GM21367 (cell line): ENCODE results near the gene TGM3.

Experiments
- ATAC-seq: cut with Tn5 transposase; IDR thresholded peaks from one replicate; pipeline ENCODE4 v1.9.1; 2021; ENCODE audit not compliant: unreplicated experiment

TGM3 gene

DNA sequence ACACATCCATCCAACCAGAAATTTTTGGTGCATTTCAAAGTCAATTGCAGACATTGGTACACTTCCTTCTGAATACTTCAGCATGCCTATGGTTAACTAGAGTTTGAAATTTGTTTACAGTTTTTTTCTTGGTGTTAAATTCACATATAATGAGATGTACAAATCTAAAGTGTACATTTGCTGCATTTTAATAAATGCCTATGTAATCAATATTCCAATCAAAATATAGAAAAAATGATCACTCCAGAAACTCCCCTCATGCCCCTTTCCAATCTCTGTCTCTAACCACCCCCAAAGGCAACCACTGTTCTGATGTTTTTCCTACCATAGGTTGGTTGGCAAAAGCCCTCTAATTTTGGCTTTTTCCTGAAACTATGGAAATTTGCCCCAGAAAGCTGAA lies 77.3 kb downstream of the TGM3 start:
- no peak for ATAC-seq

DNA sequence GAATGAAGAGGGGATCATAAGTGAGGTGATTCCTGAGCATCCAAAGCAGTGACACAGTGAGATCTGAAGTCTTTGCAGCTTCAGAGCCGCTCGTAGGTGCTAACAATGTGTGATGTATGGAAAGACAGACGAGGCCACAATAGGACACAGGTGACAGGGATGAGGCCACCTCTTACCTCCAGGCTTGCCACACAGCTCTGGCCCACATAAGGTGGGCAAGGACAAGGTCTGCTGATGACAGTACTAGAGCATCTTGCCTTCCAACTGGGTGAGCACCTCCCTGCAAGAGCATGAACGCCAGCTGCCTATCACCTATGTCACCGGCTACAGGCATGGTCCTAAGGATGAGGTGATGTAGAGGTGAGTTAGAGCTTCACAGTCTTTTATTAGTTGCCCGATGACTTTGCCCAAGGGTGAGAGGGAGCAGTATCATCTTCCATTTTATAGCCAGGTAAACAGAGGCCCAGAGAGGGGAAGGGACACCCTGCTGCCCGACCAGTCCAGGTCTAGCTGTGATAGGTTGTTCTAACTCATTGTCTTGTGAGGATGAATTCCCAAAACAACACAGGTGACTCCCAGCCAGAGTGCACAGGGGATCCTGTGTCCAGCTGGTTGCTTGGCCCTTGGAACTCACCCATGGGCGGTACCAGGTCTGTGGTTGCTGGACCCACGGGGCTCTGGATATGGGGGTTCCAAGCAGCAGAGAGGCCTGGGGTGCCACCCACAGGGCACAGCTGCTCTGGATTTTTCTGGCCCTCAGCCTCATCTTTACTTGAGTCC lies 78.7 kb downstream of the TGM3 start:
- ATAC-seq = no peak

DNA sequence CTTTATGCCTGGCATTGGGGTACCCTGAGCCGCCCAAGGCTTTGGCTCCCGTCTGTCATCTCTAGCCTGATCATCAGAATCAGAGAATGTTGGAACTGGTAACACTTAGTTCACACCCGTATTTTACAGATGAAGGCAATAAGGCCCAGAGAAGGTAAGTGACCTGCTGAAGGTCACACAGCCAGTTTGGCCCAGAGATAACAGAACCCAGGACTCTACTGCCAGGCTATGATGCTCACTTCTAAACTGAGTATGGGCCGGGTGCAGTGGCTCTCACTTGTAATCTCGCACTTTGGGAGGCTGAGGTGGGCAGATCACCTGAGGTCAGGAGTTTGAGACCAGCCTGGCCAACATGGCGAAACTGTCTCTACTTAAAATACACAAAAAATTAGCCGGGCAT lies 83.1 kb downstream of the TGM3 start:
- ATAC-seq = no peak

DNA sequence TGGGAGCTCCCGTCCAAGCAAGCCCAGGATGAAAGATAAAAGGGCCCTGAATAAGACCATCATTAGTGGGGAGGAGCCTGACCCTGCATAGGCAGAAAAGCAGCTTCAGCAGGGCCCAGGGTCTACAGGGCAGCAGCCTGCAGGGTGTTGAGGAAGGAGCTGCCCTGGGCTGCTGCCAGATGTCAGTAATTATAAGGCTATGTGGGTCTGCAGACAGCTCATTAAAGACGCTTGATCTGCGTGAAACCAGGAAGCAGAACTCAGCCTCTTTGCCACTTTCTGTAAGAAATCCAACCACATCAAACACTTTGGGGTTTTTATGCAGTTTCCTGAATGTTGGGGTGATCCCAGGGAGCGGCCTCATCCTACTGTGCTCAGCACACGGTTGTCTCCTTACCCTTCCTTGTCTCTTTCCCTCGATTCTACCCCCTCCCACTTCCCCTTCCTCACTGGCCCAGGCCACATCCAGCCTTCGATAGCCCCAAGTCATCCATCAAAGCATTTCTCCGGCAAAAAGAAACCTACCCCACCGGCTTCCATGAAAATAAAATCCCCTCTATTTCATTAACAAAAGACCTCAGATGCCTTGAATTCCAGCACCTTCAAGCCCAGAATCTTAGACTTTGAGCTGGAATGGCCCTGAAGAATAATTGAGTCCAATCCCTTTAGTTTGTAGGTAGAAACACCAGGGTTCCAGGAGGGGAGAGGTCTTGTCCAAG lies 83.9 kb downstream of the TGM3 start:
- ATAC-seq = no peak

DNA sequence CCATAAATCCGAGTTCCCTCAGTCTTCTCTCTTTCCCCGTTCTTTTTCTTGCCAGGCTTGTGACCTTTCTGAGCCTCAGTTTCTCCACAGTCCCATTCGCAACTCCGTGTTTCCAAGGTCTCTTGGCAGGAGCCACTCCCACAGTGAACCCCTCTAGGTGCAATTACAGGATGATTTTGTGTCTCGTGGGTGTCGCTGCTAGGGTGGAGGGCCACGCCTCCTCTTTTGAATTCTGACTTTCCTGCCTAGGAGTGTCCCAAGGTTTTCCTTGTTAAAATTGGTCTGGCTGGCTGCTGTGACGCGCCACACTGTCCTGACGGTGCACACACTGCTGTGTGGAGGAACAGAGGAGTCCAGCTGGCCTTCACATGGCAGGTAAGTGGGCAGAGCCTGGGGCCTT lies 84.8 kb downstream of the TGM3 start, which contains the start of gene TGM6:
Gene TGM6 (plus strand): TSS at position 301 of the 400 bp plus-strand sequence. CDS start 68 bp downstream, at position 369.
- no peak for ATAC-seq

DNA sequence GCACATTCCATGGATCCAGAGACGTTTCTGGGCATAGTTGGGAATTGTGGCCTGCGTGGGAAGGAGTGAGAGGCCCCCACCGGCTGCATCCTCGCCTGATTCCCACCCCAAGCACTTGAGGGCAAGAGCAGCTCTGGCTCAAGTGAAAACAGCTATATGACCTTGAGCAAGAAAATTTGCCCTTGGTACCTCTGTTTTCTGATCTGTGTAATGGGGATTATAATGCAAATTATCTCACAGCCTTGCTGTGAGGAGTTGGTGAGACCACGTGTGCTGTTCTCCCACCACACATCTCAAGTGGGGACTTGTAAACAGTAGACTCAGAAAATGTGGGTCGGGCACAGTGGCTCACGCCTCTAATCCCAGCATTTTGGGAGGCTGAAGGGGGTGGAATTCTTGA lies 85.5 kb downstream of the TGM3 start:
- ATAC-seq = no peak

DNA sequence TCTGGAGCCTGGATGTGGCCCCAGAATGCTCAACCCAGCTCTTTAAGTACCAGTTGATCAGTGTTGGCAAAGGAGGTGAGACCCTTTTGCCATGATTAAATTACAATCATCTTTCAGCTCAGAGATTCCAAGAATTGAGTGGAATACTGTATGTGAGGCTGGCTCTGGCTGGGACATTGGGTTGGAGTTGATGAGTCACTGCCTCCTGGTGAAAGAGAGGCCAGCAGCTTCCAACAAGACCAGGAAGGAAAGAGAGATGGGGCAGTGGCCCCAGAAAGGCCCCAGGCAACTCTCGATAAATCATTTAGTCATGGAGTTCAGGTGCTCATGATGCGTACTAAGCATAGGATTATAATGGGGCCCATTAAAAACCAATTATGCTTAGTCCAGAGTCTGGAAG lies 87.0 kb downstream of the TGM3 start:
- no peak for ATAC-seq

DNA sequence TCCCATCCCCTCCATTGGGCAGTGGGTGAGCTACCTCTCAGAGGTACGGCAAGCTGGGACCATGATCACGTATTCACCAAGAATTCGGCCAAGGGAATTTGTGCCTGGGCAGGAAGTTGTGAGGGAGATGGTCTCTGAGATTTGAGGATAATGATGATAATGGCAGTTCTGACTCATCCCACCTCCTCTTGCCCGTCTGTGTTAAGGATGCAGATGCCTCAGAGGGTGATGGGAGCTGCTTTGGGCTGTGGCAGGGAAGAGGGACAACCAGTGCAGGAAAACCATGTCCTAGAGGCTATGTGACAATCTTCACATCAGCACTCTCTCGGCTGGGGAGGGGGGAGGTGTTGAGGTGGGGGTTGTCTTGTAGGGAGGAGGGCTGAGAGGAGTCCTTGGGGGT lies 89.2 kb downstream of the TGM3 start:
- no peak for ATAC-seq

DNA sequence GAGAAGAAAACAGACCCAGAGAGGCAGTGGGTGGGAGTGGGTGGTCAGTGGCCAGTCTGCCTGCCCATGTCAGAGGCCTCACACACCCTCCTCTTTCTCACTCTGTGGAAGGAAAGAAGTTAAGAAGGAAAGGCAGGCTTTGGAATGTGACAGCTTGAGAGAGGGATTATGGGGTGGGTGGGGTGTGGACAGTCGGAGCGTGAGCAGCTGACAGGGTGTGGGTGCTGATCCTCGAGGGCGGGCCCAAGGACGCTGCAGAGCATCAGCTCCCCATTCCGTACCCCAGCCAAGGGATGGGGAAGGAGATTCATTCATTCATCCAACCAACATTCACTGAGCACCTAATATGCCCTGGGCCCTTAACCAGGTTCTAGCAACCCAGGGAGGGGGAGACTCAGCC lies 89.7 kb downstream of the TGM3 start:
- ATAC-seq = no peak

DNA sequence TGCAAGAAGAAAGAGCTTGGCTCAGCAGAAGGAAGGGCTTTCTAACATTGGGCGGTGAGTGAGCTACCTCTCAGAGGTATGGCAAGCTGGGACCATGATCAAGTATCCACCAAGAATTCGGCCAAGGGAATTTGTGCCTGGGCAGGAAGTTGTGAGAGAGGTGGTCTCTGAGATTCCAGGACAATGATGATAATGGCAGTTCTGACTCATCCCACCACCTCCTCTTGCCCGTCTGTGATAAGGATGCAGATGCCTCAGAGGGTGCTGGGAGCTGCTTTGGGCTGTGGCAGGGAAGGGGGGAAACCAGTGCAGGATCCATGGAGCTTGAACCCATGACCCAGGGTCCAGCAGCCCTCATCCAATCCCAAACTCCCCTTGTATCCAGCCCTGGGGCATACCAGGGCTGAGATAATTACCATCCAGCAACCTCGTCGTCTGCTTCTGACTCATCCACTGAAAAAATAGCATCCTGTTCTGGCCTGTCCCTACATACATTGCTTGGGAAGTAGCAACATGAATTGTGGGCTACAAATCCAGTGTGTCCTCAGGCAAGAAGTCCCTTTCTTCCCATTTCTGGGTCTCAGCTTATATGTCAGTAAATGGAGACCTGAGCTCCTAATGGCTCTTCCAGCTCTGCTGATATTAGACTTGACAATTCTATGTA lies 90.8 kb downstream of the TGM3 start:
- ATAC-seq = no peak

DNA sequence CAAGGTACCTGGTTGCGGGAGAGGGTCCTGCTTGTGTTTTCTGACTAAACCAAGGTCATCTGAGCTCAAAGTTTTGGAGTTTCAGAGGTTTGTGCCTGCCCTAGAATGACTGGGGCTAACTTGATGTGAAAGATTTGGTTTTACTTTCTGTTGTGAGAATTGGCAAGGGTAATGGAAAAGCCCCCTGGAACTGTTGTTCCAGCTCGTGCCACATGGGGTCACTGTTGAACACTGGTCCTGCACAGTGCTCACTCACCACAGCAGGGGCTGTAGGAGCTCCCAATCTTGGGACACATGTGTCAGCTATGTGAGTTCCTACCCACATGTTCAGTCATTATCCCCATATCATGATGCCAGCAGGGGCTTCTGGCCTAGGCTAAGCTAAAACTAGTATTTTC lies 91.4 kb downstream of the TGM3 start:
- ATAC-seq = peak; percentile 57

DNA sequence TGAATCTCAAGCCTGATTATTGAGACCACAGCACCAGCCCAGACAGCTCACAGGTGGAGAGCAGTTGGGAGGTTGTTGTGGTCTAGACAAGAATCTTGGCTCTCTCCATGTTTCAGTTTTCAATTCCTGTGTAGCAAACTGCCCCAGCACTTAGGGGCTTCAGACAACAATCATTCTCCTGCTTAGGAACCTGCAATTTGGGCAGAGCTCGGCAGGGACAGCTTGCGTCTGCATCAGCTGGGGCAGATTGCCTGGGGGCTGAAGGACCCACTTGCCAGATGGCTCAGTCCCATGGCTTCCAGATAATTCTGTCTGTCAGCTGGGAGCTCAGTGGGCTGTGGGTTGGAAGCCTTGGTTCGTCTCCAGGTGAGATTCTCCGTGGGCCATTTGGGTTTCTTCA lies 91.8 kb downstream of the TGM3 start:
- no peak for ATAC-seq
